Measurements from ENCODE around the gene ZNF136. TPM values are rescaled to one million over a fixed set of nuclear protein-coding genes. Genes with fewer than 3 reads are reported as not detected.

Gene ZNF136
- total and polyA plus RNA-seq, 2 of the 8 experiments (the other 6 are each of a cell fraction or from before 2014, with no cell fraction given): 1.6 to 6.9 TPM

DNA sequence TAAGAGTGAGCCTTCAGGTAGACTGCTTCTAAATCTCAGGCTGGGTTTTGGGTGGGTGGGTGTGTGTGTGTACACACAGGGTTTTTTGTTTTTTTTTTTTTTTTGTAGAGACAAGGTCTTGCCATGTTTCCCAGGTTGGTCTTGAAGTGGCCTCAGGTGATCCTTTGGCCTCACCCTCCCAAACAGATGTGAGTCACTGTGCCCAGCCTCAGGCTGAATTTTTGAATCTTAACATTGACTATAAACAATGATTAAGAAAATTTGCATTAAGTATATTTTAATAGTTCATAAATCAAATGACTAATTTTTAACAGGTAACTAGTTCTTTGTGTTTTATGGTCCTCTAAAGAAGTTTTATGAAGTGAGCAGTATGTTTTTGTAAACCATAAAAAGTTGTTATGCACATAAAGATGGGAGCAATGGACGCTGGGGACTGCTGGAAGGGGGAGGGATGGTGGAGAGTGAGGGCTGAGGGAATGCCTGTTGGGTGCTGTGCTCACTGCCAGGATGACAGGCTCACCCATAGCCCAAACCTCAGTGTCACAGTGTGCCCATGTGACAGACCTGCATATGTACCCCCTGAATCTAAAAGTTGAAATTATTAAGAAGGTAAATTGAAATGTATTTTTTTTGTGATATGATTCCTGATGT, 60.2 kb downstream of the ZNF136 start:
- WGBS, 2 experiments (ENCODE audit: extremely low coverage in 1 of 2, insufficient coverage in 1 of 2, insufficient read length in 1 of 2, insufficient replicate concordance in 2 of 2, low coverage in 1 of 2, low lambda C conversion rate in 2 of 2, missing lambda C conversion rate in 1 of 2): 91% methylated on average over 1 of the region's 1 CpG; no CpG with 5 or more reads in 1 of the 2 experiments
- peaks cover 49 to 53% of the 10 kb centered on the region in 2 experiments for H3K9me3 ChIP-seq (ENCODE audit: insufficient read depth in 2 of 2, low read depth in 1 of 2, low read length in 1 of 2)

More for the DNA sequence above, 60.2 kb downstream of the ZNF136 start:
- no peaks in the 10 kb centered on the region for H3K79me2 ChIP-seq (ENCODE audit: control insufficient read depth in 1 of 2, insufficient read depth in 2 of 2, low read length in 2 of 2)
- H4K8ac ChIP-seq (ENCODE audit: extremely low read depth, insufficient read depth, low read length): no peak overlapping the region
- no peak overlapping the region for H4K91ac ChIP-seq (replicated peaks; ENCODE audit: insufficient read length, low read length)
- ChIA-PET POLR2A (ENCODE audit: partially characterized antibody) (no interaction called here), CTCF (ENCODE audit: partially characterized antibody) (no interaction called here)
- no peak overlapping the region for H3K27ac ChIP-seq (ENCODE audit: low read depth, low read length)
- no peak overlapping the region for H2BK12ac ChIP-seq (ENCODE audit: low read depth, low read length)
- no peak overlapping the region for H2BK120ac ChIP-seq (replicated peaks; ENCODE audit: low read depth, low read length)
- no peak overlapping the region for H2BK15ac ChIP-seq (ENCODE audit: low read length)
- H3K4me3 ChIP-seq (ENCODE audit: extremely low read depth in 1 of 4, insufficient read depth in 2 of 4, low read depth in 3 of 4, low read length in 4 of 4): no peak overlapping the region
- TF ChIP-seq SP2 (IDR thresholded peaks at IDR 0.05; ENCODE audit: low read length) (no peak), E2F6 (IDR thresholded peaks at IDR 0.05) (no peak), TAF1 (IDR thresholded peaks at IDR 0.05; ENCODE audit: low read depth, low read length) (no peak), BRCA1 (IDR thresholded peaks at IDR 0.05; ENCODE audit: low read depth, low read length) (no peak), SIN3A (conservative IDR thresholded peaks at IDR 0.05 in 1 of 2, IDR thresholded peaks at IDR 0.05 in 1 of 2; ENCODE audit: low read depth in 1 of 2, low read length in 2 of 2) (no peak), CBX5 (IDR thresholded peaks at IDR 0.05; ENCODE audit: low read depth, low read length) (no peak), RAD21 (IDR thresholded peaks at IDR 0.05 in 1 of 2, conservative IDR thresholded peaks at IDR 0.05 in 1 of 2; ENCODE audit: low read depth in 2 of 2, low read length in 2 of 2) (no peak), GTF2F1 (IDR thresholded peaks at IDR 0.05; ENCODE audit: borderline replicate concordance, low read depth, low read length) (no peak)
- TF ChIP-seq, protein P1, sequence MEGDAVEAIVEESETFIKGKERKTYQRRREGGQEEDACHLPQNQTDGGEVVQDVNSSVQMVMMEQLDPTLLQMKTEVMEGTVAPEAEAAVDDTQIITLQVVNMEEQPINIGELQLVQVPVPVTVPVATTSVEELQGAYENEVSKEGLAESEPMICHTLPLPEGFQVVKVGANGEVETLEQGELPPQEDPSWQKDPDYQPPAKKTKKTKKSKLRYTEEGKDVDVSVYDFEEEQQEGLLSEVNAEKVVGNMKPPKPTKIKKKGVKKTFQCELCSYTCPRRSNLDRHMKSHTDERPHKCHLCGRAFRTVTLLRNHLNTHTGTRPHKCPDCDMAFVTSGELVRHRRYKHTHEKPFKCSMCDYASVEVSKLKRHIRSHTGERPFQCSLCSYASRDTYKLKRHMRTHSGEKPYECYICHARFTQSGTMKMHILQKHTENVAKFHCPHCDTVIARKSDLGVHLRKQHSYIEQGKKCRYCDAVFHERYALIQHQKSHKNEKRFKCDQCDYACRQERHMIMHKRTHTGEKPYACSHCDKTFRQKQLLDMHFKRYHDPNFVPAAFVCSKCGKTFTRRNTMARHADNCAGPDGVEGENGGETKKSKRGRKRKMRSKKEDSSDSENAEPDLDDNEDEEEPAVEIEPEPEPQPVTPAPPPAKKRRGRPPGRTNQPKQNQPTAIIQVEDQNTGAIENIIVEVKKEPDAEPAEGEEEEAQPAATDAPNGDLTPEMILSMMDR (IDR thresholded peaks at IDR 0.05; ENCODE audit: control extremely low read depth in 1 of 3, insufficient read depth in 1 of 3, low read depth in 1 of 3, low read length in 3 of 3): no peak
- H3K36me3 ChIP-seq (ENCODE audit: control insufficient read depth in 2 of 4, insufficient read depth in 4 of 4, low read length in 3 of 4): no peaks in the 10 kb centered on the region
- H3K4ac ChIP-seq (replicated peaks; ENCODE audit: insufficient read length, low read depth, low read length): no peak overlapping the region
- H3K4me2 ChIP-seq (ENCODE audit: insufficient read depth in 1 of 2, low read depth in 2 of 2, low read length in 2 of 2): no peak overlapping the region
- H2BK20ac ChIP-seq (ENCODE audit: low read length): no peak overlapping the region
- H2BK5ac ChIP-seq (ENCODE audit: low read depth, low read length): no peak overlapping the region
- FAIRE-seq (no peak), DNase-seq (ENCODE audit: low read depth in 1 of 2, low spot score in 2 of 2) (no peak)
- H3K9ac ChIP-seq (replicated peaks in 1 of 4; ENCODE audit: extremely low read depth in 1 of 4, low read depth in 3 of 4, low read length in 3 of 4): no peak overlapping the region
- H3K14ac ChIP-seq (ENCODE audit: insufficient read length): no peak overlapping the region
- H3K27me3 ChIP-seq (replicated peaks in 1 of 4; ENCODE audit: control insufficient read depth in 3 of 4, extremely low read depth in 1 of 4, insufficient read depth in 3 of 4, low read length in 3 of 4): no peaks in the 10 kb centered on the region
- H3K23me2 ChIP-seq (ENCODE audit: low read depth, low read length): no peaks in the 10 kb centered on the region
- H3K79me1 ChIP-seq (ENCODE audit: low read depth, low read length): no peaks in the 10 kb centered on the region
- H2AFZ ChIP-seq (ENCODE audit: low read length): no peak overlapping the region
- H3K56ac ChIP-seq (replicated peaks; ENCODE audit: insufficient read length, low read depth, low read length): no peak overlapping the region
- H4K5ac ChIP-seq (ENCODE audit: insufficient read length, low read depth, low read length): no peak overlapping the region
- no peaks in the 10 kb centered on the region for H3K4me1 ChIP-seq (replicated peaks in 1 of 4; ENCODE audit: control insufficient read depth in 3 of 4, insufficient read depth in 4 of 4, low read length in 3 of 4)
- no peaks in the 10 kb centered on the region for H4K20me1 ChIP-seq (replicated peaks in 1 of 2; ENCODE audit: control insufficient read depth in 1 of 2, insufficient read depth in 2 of 2, low read length in 2 of 2)
- no peak overlapping the region for H3K23ac ChIP-seq (ENCODE audit: insufficient read length)
- H2AK5ac ChIP-seq (ENCODE audit: low read depth, low read length): no peak overlapping the region
- H3K18ac ChIP-seq (ENCODE audit: extremely low read depth, low read length): no peak overlapping the region
